H1 (cell line): ENCODE data around the gene PNRC1. TPM values are rescaled to one million over a fixed set of nuclear protein-coding genes. Genes with fewer than 3 reads are reported as not detected.

Experiments
- CTCF ChIA-PET: fragments of 300-600 bp; sonication (Branson Sonifier 250); formaldehyde crosslinking; loops from one replicate; lab custom pipeline; 2021; ENCODE audit not compliant: partially characterized antibody; lab: Charles Lee
- POLR2A ChIA-PET: fragments of 300-600 bp; sonication (Branson Sonifier 250); formaldehyde crosslinking; loops from one replicate; lab custom pipeline; 2021; ENCODE audit warnings: inconsistent platforms; ENCODE audit not compliant: partially characterized antibody; lab: Charles Lee
- DNase-seq, 2 experiments: peaks; one replicate each; pipeline versions ENCODE4 v3.0.0 to v3.0.0-alpha.2; 2010 to 2022; ENCODE audit warnings: low spot score in 2 of 2, low read depth in 1 of 2, mixed read lengths in 1 of 2
- FAIRE-seq: peaks from 2 replicates; lab custom pipeline; 2011; peaks lifted over from hg19 to GRCh38; lab: Jason Lieb, UNC
- H2AFZ ChIP-seq: 2 replicates; pipeline ENCODE4 v1.8.1; 2012; ENCODE audit warnings: low read length, inconsistent platforms
- H2AK5ac ChIP-seq: 2 replicates; pipeline ENCODE4 v1.6.1; 2013; ENCODE audit warnings: low read depth, low read length
- H2BK120ac ChIP-seq: replicated peaks from 2 replicates; pipeline ENCODE3; 2013; ENCODE audit warnings: low read depth, low read length, inconsistent platforms
- H2BK12ac ChIP-seq: 2 replicates; pipeline ENCODE4 v1.6.1; 2013; ENCODE audit warnings: low read depth, low read length
- H2BK15ac ChIP-seq: 2 replicates; pipeline ENCODE4 v1.6.1; 2013; ENCODE audit warnings: low read length
- H2BK20ac ChIP-seq: 2 replicates; pipeline ENCODE4 v1.6.1; 2013; ENCODE audit warnings: low read length
- H2BK5ac ChIP-seq: 2 replicates; pipeline ENCODE4 v1.6.1; 2013; ENCODE audit warnings: low read depth, low read length
- H3K14ac ChIP-seq: 2 replicates; pipeline ENCODE4 v1.6.1; 2013; ENCODE audit warnings: inconsistent platforms; ENCODE audit not compliant: insufficient read length
- H3K18ac ChIP-seq: 2 replicates; pipeline ENCODE4 v1.6.1; 2013; ENCODE audit warnings: low read length; ENCODE audit errors: extremely low read depth
- H3K23ac ChIP-seq: 2 replicates; pipeline ENCODE4 v1.6.1; 2013; ENCODE audit warnings: inconsistent platforms; ENCODE audit not compliant: insufficient read length
- H3K23me2 ChIP-seq: 2 replicates; pipeline ENCODE4 v1.6.1; 2013; ENCODE audit warnings: low read depth, low read length
- H3K27ac ChIP-seq: 2 replicates; pipeline ENCODE4 v1.6.1; 2011; ENCODE audit warnings: low read depth, low read length, inconsistent platforms
- H3K27me3 ChIP-seq, 4 experiments: replicated peaks in 1 of 4; 1 replicate in 1 of 4; 2 replicates in 3 of 4; pipeline versions ENCODE4 v1.6.1 to v1.8.1; 2011 to 2013; ENCODE audit warnings: low read length in 3 of 4, mild to moderate bottlenecking in 3 of 4, inconsistent platforms in 2 of 4, mixed read lengths in 2 of 4, moderate library complexity in 1 of 4; ENCODE audit not compliant: control insufficient read depth in 3 of 4, insufficient read depth in 3 of 4; ENCODE audit errors: extremely low read depth in 1 of 4
- H3K36me3 ChIP-seq, 4 experiments: 2 replicates each; pipeline versions ENCODE4 v1.6.1 to v1.8.1; 2011 to 2013; ENCODE audit warnings: mild to moderate bottlenecking in 4 of 4, low read length in 3 of 4, moderate library complexity in 2 of 4, control low read depth in 1 of 4, inconsistent platforms in 1 of 4; ENCODE audit not compliant: insufficient read depth in 4 of 4, control insufficient read depth in 2 of 4
- H3K4ac ChIP-seq: replicated peaks from 2 replicates; pipeline ENCODE3; 2013; ENCODE audit warnings: low read length, low read depth, mixed read lengths, inconsistent platforms; ENCODE audit not compliant: insufficient read length
- H3K4me1 ChIP-seq, 4 experiments: replicated peaks in 1 of 4; 1 replicate in 1 of 4; 2 replicates in 3 of 4; pipeline versions ENCODE4 v1.6.1 to v1.8.1; 2011 to 2013; ENCODE audit warnings: low read length in 3 of 4, inconsistent platforms in 2 of 4, mixed read lengths in 1 of 4; ENCODE audit not compliant: insufficient read depth in 4 of 4, control insufficient read depth in 3 of 4
- H3K4me2 ChIP-seq, 2 experiments: 2 replicates each; pipeline versions ENCODE4 v1.6.1 to v1.8.1; 2011 to 2013; ENCODE audit warnings: low read depth in 2 of 2, low read length in 2 of 2, control low read depth in 1 of 2, inconsistent platforms in 1 of 2, mild to moderate bottlenecking in 1 of 2; ENCODE audit not compliant: insufficient read depth in 1 of 2
- H3K4me3 ChIP-seq, 4 experiments: fragments of 200-600, 300-600 bp in 1 of 4; sonication (generic), shearing (Covaris generic), sonication (Bioruptor Twin) in 1 of 4; 2 replicates each; pipeline versions ENCODE4 v1.5.1 to v1.8.1; 2011 to 2016; ENCODE audit warnings: low read length in 4 of 4, low read depth in 3 of 4, control low read depth in 2 of 4, inconsistent platforms in 2 of 4, mild to moderate bottlenecking in 2 of 4, mixed read lengths in 1 of 4, moderate library complexity in 1 of 4; ENCODE audit not compliant: insufficient read depth in 2 of 4; ENCODE audit errors: extremely low read depth in 1 of 4
- H3K56ac ChIP-seq: replicated peaks from 2 replicates; pipeline ENCODE3; 2013; ENCODE audit warnings: low read depth, mild to moderate bottlenecking, mixed read lengths, low read length, inconsistent platforms; ENCODE audit not compliant: insufficient read length
- H3K79me1 ChIP-seq: 2 replicates; pipeline ENCODE4 v1.6.1; 2013; ENCODE audit warnings: low read depth, low read length, control low read depth
- H3K79me2 ChIP-seq, 2 experiments: 2 replicates each; pipeline versions ENCODE4 v1.6.1 to v1.8.1; 2012 to 2013; ENCODE audit warnings: low read length in 2 of 2, mild to moderate bottlenecking in 2 of 2, inconsistent platforms in 1 of 2; ENCODE audit not compliant: insufficient read depth in 2 of 2, control insufficient read depth in 1 of 2
- H3K9ac ChIP-seq, 4 experiments: replicated peaks in 1 of 4; 1 replicate in 1 of 4; 2 replicates in 3 of 4; pipeline versions ENCODE4 v1.6.1 to v1.8.1; 2011 to 2013; ENCODE audit warnings: low read depth in 3 of 4, low read length in 3 of 4, control low read depth in 2 of 4, mild to moderate bottlenecking in 2 of 4, moderate library complexity in 2 of 4, inconsistent platforms in 1 of 4; ENCODE audit errors: extremely low read depth in 1 of 4
- H3K9me3 ChIP-seq, 2 experiments: 2 replicates each; pipeline versions ENCODE4 v1.6.1 to v1.8.1; 2012 to 2013; ENCODE audit warnings: mild to moderate bottlenecking in 2 of 2, moderate library complexity in 2 of 2, control low read depth in 1 of 2, inconsistent platforms in 1 of 2, low read depth in 1 of 2, low read length in 1 of 2, mixed read lengths in 1 of 2; ENCODE audit not compliant: insufficient read depth in 2 of 2
- H4K20me1 ChIP-seq, 2 experiments: replicated peaks in 1 of 2; 2 replicates each; pipeline versions ENCODE3 to v1.8.1; 2011 to 2013; ENCODE audit warnings: inconsistent platforms in 2 of 2, low read length in 2 of 2, mild to moderate bottlenecking in 1 of 2; ENCODE audit not compliant: insufficient read depth in 2 of 2, control insufficient read depth in 1 of 2
- H4K5ac ChIP-seq: 2 replicates; pipeline ENCODE4 v1.6.1; 2013; ENCODE audit warnings: low read length, low read depth, mixed read lengths, inconsistent platforms; ENCODE audit not compliant: insufficient read length
- H4K8ac ChIP-seq: 2 replicates; pipeline ENCODE4 v1.8.0; 2013; ENCODE audit warnings: mild to moderate bottlenecking, moderate library complexity, low read length, inconsistent platforms; ENCODE audit not compliant: insufficient read depth; ENCODE audit errors: extremely low read depth
- H4K91ac ChIP-seq: replicated peaks from 2 replicates; pipeline ENCODE3; 2013; ENCODE audit warnings: low read length, mixed read lengths, inconsistent platforms; ENCODE audit not compliant: insufficient read length
- E2F6 ChIP-seq: IDR thresholded peaks from 2 replicates; pipeline ENCODE4 v1.6.1; 2012; ENCODE audit warnings: inconsistent platforms
- RAD21 ChIP-seq, 2 experiments: IDR thresholded peaks in 1 of 2; conservative IDR thresholded peaks in 1 of 2; 2 replicates each; pipeline ENCODE4 v1.6.1; 2011; ENCODE audit warnings: low read depth in 2 of 2, low read length in 2 of 2, improper control_type of control experiment in 1 of 2, inconsistent platforms in 1 of 2, mild to moderate bottlenecking in 1 of 2, moderate library complexity in 1 of 2
- WGBS, 2 experiments: shearing (Covaris generic) in 1 of 2; methylation state at CpG; one replicate each; pipeline versions ENCODE4 v1.1.6 to v1.1.7; 2013 to 2015; ENCODE audit warnings: low lambda C conversion rate in 2 of 2, mixed read lengths in 2 of 2, inconsistent platforms in 1 of 2, low coverage in 1 of 2, missing lambda C conversion rate in 1 of 2; ENCODE audit not compliant: insufficient replicate concordance in 2 of 2, insufficient coverage in 1 of 2, insufficient read length in 1 of 2; ENCODE audit errors: extremely low coverage in 1 of 2, missing lambda C conversion rate in 1 of 2; 5-methylcytosine and 5-hydroxymethylcytosine counted together
- polyA plus RNA-seq, 7 experiments: library from polyadenylated mRNA; depleted of rRNA in 3 of 7; stranded (reverse) in 5 of 7; unstranded in 2 of 7; fragments of >200 nt in 5 of 7; fragments of 200-250 nt in 2 of 7; gene quantifications; 1 replicate in 5 of 7; 2 replicates in 1 of 7; 4 replicates in 1 of 7; pipeline versions ENCODE4 v1.2.1 to v1.2.3, GENCODE V29; 2011 to 2013; ENCODE audit warnings: missing spikeins in 2 of 7, mixed read lengths in 2 of 7
- total RNA-seq: library from RNA; stranded (reverse); fragmentation: NEBNext Ultra II Directional; extraction: Animal tissue kit (Norgen Biotek cat#: 25700); gene quantifications from 2 replicates; pipeline ENCODE4 v1.2.1, GENCODE V29; 2021

Gene PNRC1
- total and polyA plus RNA-seq, 2 of the 8 experiments (the other 6 are each of a cell fraction or from before 2014, with no cell fraction given): 6.3 to 48.5 TPM

GRCh38 chr6:89068695-89069094, 11.9 kb upstream of the PNRC1 start:
- H3K4ac ChIP-seq: no peak overlapping the region
- H2BK20ac ChIP-seq: no peak overlapping the region
- no peaks in the 10 kb centered on the region for H3K23me2 ChIP-seq
- H3K79me1 ChIP-seq: no peaks in the 10 kb centered on the region
- H3K4me1 ChIP-seq: no peaks in the 10 kb centered on the region
- no peak overlapping the region for H2BK120ac ChIP-seq
- H3K27ac ChIP-seq: no peak overlapping the region
- no peak overlapping the region for H2BK5ac ChIP-seq
- H4K8ac ChIP-seq: no peak overlapping the region
- ChIA-PET CTCF (interaction anchor here (0.7 to 1.5 kb wide), 4 partner anchors 14 to 202 kb away, joined by 3 to 4 read pairs (median 3); no protein-coding TSS in a partner anchor), POLR2A (interaction anchor here (2.8 kb wide), 1 partner anchor 12 kb away, joined by 11 read pairs; the partner anchor contains the start of gene PNRC1)
- H4K91ac ChIP-seq: no peak overlapping the region
- WGBS, 2 experiments: 36% methylated on average over 1 of the region's 1 CpG; no CpG with 5 or more reads in 1 of the 2 experiments
- no peak overlapping the region for H4K5ac ChIP-seq
- no peaks in the 10 kb centered on the region for H3K27me3 ChIP-seq
- no peak overlapping the region for H3K56ac ChIP-seq
- no peak overlapping the region for H2BK12ac ChIP-seq
- no peaks in the 10 kb centered on the region for H4K20me1 ChIP-seq
- H3K36me3 ChIP-seq: no peaks in the 10 kb centered on the region
- H2AFZ ChIP-seq: no peak overlapping the region
- DNase-seq (no peak), FAIRE-seq (no peak)
- H3K14ac ChIP-seq: no peak overlapping the region
- H3K23ac ChIP-seq: no peak overlapping the region
- no peak overlapping the region for H3K9ac ChIP-seq
- H2AK5ac ChIP-seq: no peak overlapping the region
- H3K18ac ChIP-seq: no peak overlapping the region
- H3K79me2 ChIP-seq: no peaks in the 10 kb centered on the region
- H3K9me3 ChIP-seq: peaks cover 0 to 2% of the 10 kb centered on the region in 2 experiments; a peak in 1 of 4 replicates
- TF ChIP-seq E2F6: no peak
- no peak for TF ChIP-seq RAD21 (IDR thresholded peaks at IDR 0.05 in 1 of 2, conservative IDR thresholded peaks at IDR 0.05 in 1 of 2; ENCODE audit: low read depth in 2 of 2, low read length in 2 of 2)
- H3K4me2 ChIP-seq: no peak overlapping the region
- no peak overlapping the region for H3K4me3 ChIP-seq
- H2BK15ac ChIP-seq: no peak overlapping the region
